Bronchial epithelial cell (primary cell): ENCODE data around the gene COX18. TPM values are rescaled to one million over a fixed set of nuclear protein-coding genes. Genes with fewer than 3 reads are reported as not detected.

Experiments used
- DNase-seq: peaks from one replicate; pipeline ENCODE4 v3.0.0-alpha.2; 2010; ENCODE audit warnings: low read depth
- FAIRE-seq: peaks from 2 replicates; lab custom pipeline; 2011; peaks lifted over from hg19 to GRCh38; lab: Jason Lieb, UNC
- H3K27me3 ChIP-seq: 2 replicates; pipeline ENCODE4 v1.5.1; 2011; ENCODE audit warnings: low read length; ENCODE audit not compliant: control insufficient read depth, insufficient read depth
- H3K36me3 ChIP-seq: 2 replicates; pipeline ENCODE4 v1.5.1; 2011; ENCODE audit warnings: low read length; ENCODE audit not compliant: control insufficient read depth, insufficient read depth
- H3K4me3 ChIP-seq: 2 replicates; pipeline ENCODE4 v1.5.1; 2011; ENCODE audit warnings: mild to moderate bottlenecking, low read depth, low read length, control low read depth
- CTCF ChIP-seq: IDR thresholded peaks from 2 replicates; pipeline ENCODE4 v1.5.1; 2011; ENCODE audit warnings: mild to moderate bottlenecking, moderate library complexity, low read length, control low read depth, inconsistent platforms; ENCODE audit not compliant: insufficient read depth, severe bottlenecking
- total RNA-seq: library from RNA; depleted of rRNA; stranded (reverse); fragments of >200 nt; gene quantifications from 2 replicates; pipeline ENCODE4 v1.2.1, GENCODE V29; 2014

The COX18 gene
- total RNA-seq, 1 donor from 2014 or later: 16.8 TPM

GRCh38 chr4:73011629-73011985 lies 57.9 kb downstream of the COX18 start:
- Histone ChIP-seq H3K4me3 (no peak overlapping the region), H3K36me3 (no peaks in the 10 kb centered on the region), H3K27me3 (no peaks in the 10 kb centered on the region)
- no peak for FAIRE-seq
- TF ChIP-seq CTCF: no peak
- no peak for DNase-seq

- DNase-seq (no peak), FAIRE-seq (no peak)
- Histone ChIP-seq H3K36me3 (no peaks in the 10 kb centered on the region), H3K27me3 (no peaks in the 10 kb centered on the region), H3K4me3 (no peak overlapping the region)
- no peak for TF ChIP-seq CTCF
Observed at GRCh38 chr4:73010789-73011628, 58.5 kb downstream of the COX18 start.

GRCh38 chr4:73007526-73008100 lies 61.9 kb downstream of the COX18 start:
- Histone ChIP-seq H3K36me3 (no peaks in the 10 kb centered on the region), H3K4me3 (no peak overlapping the region), H3K27me3 (peaks cover 2% of the 10 kb centered on the region)
- DNase-seq: no peak
- TF ChIP-seq CTCF: no peak
- FAIRE-seq: no peak

GRCh38 chr4:73006286-73006990 lies 63.1 kb downstream of the COX18 start:
- Histone ChIP-seq H3K4me3 (no peak overlapping the region), H3K36me3 (no peaks in the 10 kb centered on the region), H3K27me3 (peaks cover 2% of the 10 kb centered on the region)
- FAIRE-seq: no peak
- DNase-seq: no peak
- no peak for TF ChIP-seq CTCF

GRCh38 chr4:73005514-73005913 lies 64.0 kb downstream of the COX18 start:
- Histone ChIP-seq H3K36me3 (no peaks in the 10 kb centered on the region), H3K27me3 (peaks cover 2% of the 10 kb centered on the region), H3K4me3 (no peak overlapping the region)
- TF ChIP-seq CTCF: no peak
- DNase-seq (no peak), FAIRE-seq (no peak)

Other genes starting within 250 kb of the COX18 start
- gene ANKRD17, start 189.1 kb upstream of the COX18 start, total RNA-seq: 41.9 and 45.6 TPM in 2 replicates